GM21717 (cell line): ENCODE measurements around the gene RAB5A.
A peak's percentile ranks its signal among the peaks of the same experiment; 100 is the strongest.
"Not testable (repeated sequence)": the region's sequence is repeated elsewhere in the genome, so short reads cannot be mapped to it uniquely, and the experiment has no call there.

ENCODE experiments used
- ATAC-seq: cut with Tn5 transposase; IDR thresholded peaks from one replicate; pipeline ENCODE4 v1.9.1; 2021; ENCODE audit warnings: mild to moderate bottlenecking, moderate library complexity; ENCODE audit not compliant: unreplicated experiment

The RAB5A gene

GRCh38 chr3:19947549-19948225 lies 790 bp downstream of the RAB5A start:
- ATAC-seq: peak; percentile 28

GRCh38 chr3:19948226-19948591 lies 1.3 kb downstream of the RAB5A start:
- ATAC-seq: no peak

GRCh38 chr3:19950316-19950715 lies 3.4 kb downstream of the RAB5A start:
- ATAC-seq: no peak

GRCh38 chr3:19954676-19955075 lies 7.8 kb downstream of the RAB5A start:
- ATAC-seq: no peak

- ATAC-seq: not testable (repeated sequence)
Observed at GRCh38 chr3:19957354-19957753, 10.5 kb downstream of the RAB5A start.

- ATAC-seq: no peak
Observed at GRCh38 chr3:19959505-19959904, 12.6 kb downstream of the RAB5A start.

GRCh38 chr3:19960696-19961095 lies 13.8 kb downstream of the RAB5A start:
- ATAC-seq: no peak

GRCh38 chr3:19961960-19962359 lies 15.1 kb downstream of the RAB5A start:
- ATAC-seq: no peak

GRCh38 chr3:19967208-19967607 lies 20.3 kb downstream of the RAB5A start:
- no peak for ATAC-seq

- no peak for ATAC-seq
Observed at GRCh38 chr3:19967812-19968211, 20.9 kb downstream of the RAB5A start.

GRCh38 chr3:19970327-19970726 lies 23.4 kb downstream of the RAB5A start:
- ATAC-seq: no peak

- ATAC-seq: no peak
Observed at GRCh38 chr3:19972054-19972453, 25.2 kb downstream of the RAB5A start.

- not testable (repeated sequence) for ATAC-seq
Observed at GRCh38 chr3:19988904-19989303, 42.0 kb downstream of the RAB5A start.

- ATAC-seq: no peak
Observed at GRCh38 chr3:19994796-19995195, 47.9 kb downstream of the RAB5A start.

- ATAC-seq: no peak
Observed at GRCh38 chr3:19997502-19997901, 50.6 kb downstream of the RAB5A start.

- ATAC-seq: no peak
Observed at GRCh38 chr3:20001932-20002331, 55.0 kb downstream of the RAB5A start.

- ATAC-seq: no peak
Observed at GRCh38 chr3:20007960-20008359, 61.1 kb downstream of the RAB5A start.

- ATAC-seq: no peak
Observed at GRCh38 chr3:20008646-20009045, 61.7 kb downstream of the RAB5A start.

GRCh38 chr3:20012164-20012563 lies 65.3 kb downstream of the RAB5A start, which contains the start of gene PP2D1:
Gene PP2D1, minus strand, starts transcription at chr3:20012264. Its CDS starts 192 bp downstream, at chr3:20012072.
- ATAC-seq: no peak

GRCh38 chr3:20013396-20013795 lies 66.5 kb downstream of the RAB5A start:
- ATAC-seq: no peak

GRCh38 chr3:20015525-20015924 lies 68.6 kb downstream of the RAB5A start:
- no peak for ATAC-seq

- not testable (repeated sequence) for ATAC-seq
Observed at GRCh38 chr3:20016076-20016475, 69.2 kb downstream of the RAB5A start.

- no peak for ATAC-seq
Observed at GRCh38 chr3:20022954-20023622, 76.2 kb downstream of the RAB5A start.
